ENCODE results near the gene GOLGA1.

Gene GOLGA1

DNA sequence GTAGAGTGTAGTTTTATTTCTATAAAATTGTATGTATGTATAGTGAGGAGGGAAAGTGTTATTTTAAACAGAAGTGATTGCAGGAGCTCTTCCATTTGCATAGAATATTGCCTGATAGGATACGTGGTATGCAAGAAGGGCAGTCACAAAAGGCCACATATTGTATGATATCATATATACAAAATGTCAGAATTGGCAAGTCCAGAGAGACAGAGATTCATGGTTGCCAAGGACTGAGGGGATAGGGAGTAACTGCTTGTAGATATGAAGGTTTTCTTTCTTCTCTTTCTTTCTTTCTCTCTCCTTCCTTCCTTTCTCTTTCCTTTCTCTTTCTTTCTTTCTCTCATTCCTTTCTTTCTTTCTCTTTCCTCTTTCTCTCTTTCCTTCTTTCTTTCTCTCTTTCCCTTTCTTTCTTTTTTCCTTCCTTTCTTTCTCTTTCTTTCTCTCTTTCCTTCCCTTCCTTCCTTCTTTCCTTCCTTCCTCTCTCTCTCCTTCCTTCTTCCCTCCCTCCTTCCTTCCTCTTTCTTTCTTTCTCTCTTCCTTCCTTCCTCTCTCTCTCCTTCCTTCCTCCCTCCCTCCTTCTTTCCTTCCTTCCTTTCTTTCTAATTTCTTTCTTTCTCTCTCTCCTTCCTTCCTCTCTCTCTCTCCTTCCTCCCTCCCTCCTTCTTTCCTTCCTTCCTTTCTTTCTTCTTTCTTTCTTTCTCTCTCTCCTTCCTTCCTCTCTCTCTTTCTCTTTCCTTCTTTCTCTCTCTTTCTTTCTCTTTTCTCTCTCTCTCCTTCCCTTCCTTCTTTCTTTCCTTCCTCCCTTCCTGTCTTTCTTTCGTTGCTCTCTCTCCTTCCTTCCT is 112.2 kb downstream of the GOLGA1 start:
- Histone ChIP-seq H3K79me2 (no peaks in the 10 kb centered on the region), H2AFZ (no peak overlapping the region), H3K27me3 (ENCODE audit: control insufficient read depth, insufficient read depth, low read length) (no peaks in the 10 kb centered on the region), H3K27ac (no peak overlapping the region), H3K4me3 (ENCODE audit: low read depth, low read length) (no peak overlapping the region), H3K9me3 (ENCODE audit: control insufficient read depth, low read length) (no peaks in the 10 kb centered on the region), H3K36me3 (ENCODE audit: control insufficient read depth, insufficient read depth, low read length) (no peaks in the 10 kb centered on the region), H3K9ac (no peak overlapping the region), H3K4me2 (ENCODE audit: low read length) (no peak overlapping the region), H3K4me1 (no peaks in the 10 kb centered on the region)
- no peak for TF ChIP-seq CTCF (IDR thresholded peaks at IDR 0.05)

All from parathyroid adenoma (tissue), 2 donors.